Left ventricle myocardium inferior (tissue), 1 donor: Measurements from ENCODE around the gene FCHSD1. TPM values are rescaled to one million over a fixed set of nuclear protein-coding genes. Genes with fewer than 3 reads are reported as not detected.

ENCODE experiments used
- DNase-seq: peaks from one replicate; pipeline ENCODE4 v3.0.0-alpha.2; 2020
- H3K27ac ChIP-seq: fragments of 200-600 bp; replicated peaks from 2 replicates; pipeline ENCODE4 v1.8.0; 2021
- H3K27me3 ChIP-seq: fragments of 200-600 bp; 2 replicates; pipeline ENCODE4 v1.8.0; 2021; ENCODE audit warnings: low read depth
- H3K36me3 ChIP-seq: fragments of 200-600 bp; 2 replicates; pipeline ENCODE4 v1.8.0; 2021
- H3K4me1 ChIP-seq: fragments of 200-600 bp; 2 replicates; pipeline ENCODE4 v1.8.0; 2021
- H3K4me3 ChIP-seq: fragments of 200-600 bp; 2 replicates; pipeline ENCODE4 v1.8.0; 2021; ENCODE audit warnings: mild to moderate bottlenecking, moderate library complexity
- H3K9me3 ChIP-seq: fragments of 200-600 bp; replicated peaks from 2 replicates; pipeline ENCODE4 v1.8.0; 2021
- intact Hi-C: fragments of 100-400 bp; cut with micrococcal nuclease; formaldehyde crosslinking; loops from one replicate; pipeline ENCODE4 v1.11.0; 2022
- total RNA-seq: library from RNA; stranded (reverse); fragmentation: NEBNext Ultra II Directional; extraction: Animal tissue kit (Norgen Biotek cat#: 25700); gene quantifications from one replicate; pipeline ENCODE4 v1.2.1, GENCODE V29; 2021
- TF ChIP-seq, protein P1 (sequence below): fragments of 200-600 bp; IDR thresholded peaks from 2 replicates; pipeline ENCODE4 v1.8.0; 2021; ENCODE audit warnings: antibody characterized with exemption, mild to moderate bottlenecking, borderline replicate concordance
- donor health status: DM: no; HTN: yes; CAD: no; lungs with severe emphysema.

Gene FCHSD1
- total RNA-seq, 1 donor from 2014 or later: 4.7 TPM

DNA sequence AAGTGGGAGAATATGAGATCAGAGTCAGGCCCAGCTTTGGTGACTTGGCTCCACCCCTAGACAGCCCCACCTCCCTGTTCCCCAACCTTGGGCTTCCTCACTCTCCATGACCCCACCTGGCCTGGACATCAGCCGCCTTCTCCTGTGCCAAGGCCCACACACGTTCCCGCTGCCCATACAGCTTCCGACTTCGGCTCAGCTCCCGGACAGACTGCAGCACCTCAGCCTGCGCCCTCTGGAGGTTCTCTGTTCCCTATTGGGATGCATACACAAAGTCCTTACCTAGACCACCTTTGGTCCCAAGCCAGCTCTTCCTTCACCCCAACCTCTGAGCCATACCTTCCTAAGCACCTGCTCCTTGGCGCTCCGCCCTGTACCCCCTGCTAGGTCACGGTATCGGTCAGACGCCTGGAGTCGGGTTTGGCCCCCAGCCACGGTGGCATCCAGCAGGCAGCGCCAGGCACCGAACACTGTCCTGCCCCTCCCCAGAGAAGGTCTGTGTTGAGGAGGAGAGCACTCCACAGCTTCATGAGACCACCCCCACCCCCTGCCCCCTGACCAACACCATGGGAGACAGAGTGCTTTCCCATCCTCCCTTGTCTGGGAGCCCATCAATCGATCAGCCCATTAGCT lies 2.0 kb downstream of the FCHSD1 start:
- Histone ChIP-seq H3K4me1 (peaks cover 16% of the 10 kb centered on the region), H3K27ac (no peak overlapping the region), H3K27me3 (no peaks in the 10 kb centered on the region), H3K9me3 (no peaks in the 10 kb centered on the region), H3K36me3 (no peaks in the 10 kb centered on the region), H3K4me3 (no peak overlapping the region)
- intact Hi-C loops: no loop called here
- DNase-seq: no peak
- TF ChIP-seq, protein P1, sequence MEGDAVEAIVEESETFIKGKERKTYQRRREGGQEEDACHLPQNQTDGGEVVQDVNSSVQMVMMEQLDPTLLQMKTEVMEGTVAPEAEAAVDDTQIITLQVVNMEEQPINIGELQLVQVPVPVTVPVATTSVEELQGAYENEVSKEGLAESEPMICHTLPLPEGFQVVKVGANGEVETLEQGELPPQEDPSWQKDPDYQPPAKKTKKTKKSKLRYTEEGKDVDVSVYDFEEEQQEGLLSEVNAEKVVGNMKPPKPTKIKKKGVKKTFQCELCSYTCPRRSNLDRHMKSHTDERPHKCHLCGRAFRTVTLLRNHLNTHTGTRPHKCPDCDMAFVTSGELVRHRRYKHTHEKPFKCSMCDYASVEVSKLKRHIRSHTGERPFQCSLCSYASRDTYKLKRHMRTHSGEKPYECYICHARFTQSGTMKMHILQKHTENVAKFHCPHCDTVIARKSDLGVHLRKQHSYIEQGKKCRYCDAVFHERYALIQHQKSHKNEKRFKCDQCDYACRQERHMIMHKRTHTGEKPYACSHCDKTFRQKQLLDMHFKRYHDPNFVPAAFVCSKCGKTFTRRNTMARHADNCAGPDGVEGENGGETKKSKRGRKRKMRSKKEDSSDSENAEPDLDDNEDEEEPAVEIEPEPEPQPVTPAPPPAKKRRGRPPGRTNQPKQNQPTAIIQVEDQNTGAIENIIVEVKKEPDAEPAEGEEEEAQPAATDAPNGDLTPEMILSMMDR: no peak

DNA sequence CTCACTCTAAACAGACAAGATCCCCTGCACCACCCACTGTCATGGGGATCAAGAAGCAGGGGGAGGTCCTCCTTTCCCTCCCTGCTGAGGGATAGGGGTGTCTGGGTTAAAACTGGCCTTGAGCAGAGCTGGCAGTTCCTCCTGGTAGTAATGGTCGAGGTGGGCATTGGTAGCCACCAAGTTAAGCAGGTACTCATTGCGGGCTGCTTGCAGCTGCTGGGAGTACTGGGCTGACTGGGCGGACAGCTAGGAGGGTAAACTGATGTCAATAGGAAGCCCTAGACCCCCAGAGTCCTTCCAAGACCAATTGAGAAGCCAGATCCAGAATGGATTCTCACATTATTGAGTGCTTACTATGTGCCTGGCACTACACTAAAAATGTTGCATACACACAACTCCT lies 3.4 kb downstream of the FCHSD1 start:
- intact Hi-C loops: no loop called here
- no peak overlapping the region for H3K4me3 ChIP-seq
- TF ChIP-seq, protein P1: no peak
- no peaks in the 10 kb centered on the region for H3K36me3 ChIP-seq
- H3K27me3 ChIP-seq: no peaks in the 10 kb centered on the region
- no peak overlapping the region for H3K27ac ChIP-seq
- DNase-seq: no peak
- H3K9me3 ChIP-seq: no peaks in the 10 kb centered on the region
- H3K4me1 ChIP-seq: peaks cover 16% of the 10 kb centered on the region

DNA sequence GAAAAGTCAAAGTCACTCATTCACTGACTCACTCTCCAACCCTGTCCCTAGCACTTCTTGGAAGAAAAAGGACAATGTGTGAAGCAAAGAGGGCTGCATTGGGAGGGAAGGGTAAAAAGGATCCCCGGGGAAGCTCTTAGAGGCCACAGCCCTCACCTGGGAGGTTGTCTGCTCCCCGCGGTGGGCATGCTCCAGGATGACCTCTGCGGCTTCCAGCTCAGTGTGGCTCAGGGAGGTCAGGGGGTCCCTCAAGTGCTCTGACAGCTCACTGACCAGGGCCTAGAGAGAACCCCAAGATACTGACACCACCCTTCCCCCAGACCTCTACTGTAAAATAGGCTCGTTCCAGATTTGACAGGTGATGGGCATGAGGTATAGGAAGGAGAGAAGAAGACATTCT lies 4.0 kb downstream of the FCHSD1 start:
- Histone ChIP-seq H3K36me3 (no peaks in the 10 kb centered on the region), H3K27me3 (no peaks in the 10 kb centered on the region), H3K4me3 (no peak overlapping the region), H3K4me1 (peaks cover 16% of the 10 kb centered on the region), H3K27ac (no peak overlapping the region), H3K9me3 (no peaks in the 10 kb centered on the region)
- no peak for DNase-seq
- intact Hi-C loops: no loop called here
- TF ChIP-seq, protein P1: no peak

DNA sequence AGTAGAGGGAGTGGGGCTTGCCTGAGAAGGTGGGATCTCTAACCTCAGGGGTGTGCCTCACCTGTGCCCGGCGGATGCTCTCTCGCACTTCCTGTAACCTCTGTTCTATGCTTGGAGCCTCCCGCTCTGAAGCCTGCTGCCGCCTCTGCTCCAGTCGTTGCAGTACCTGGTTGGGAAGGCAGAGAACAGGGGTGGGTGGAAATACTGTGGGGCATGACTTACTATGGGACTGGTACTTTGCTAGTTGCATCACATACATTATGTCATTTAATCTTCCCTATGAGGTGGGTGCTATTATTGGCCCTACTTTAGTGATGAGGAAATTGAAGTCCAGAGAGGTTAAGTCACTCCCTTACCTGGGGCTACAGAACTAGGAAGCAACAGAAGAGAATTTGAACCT lies 5.2 kb downstream of the FCHSD1 start:
- Histone ChIP-seq H3K27ac (no peak overlapping the region), H3K4me3 (no peak overlapping the region), H3K4me1 (peaks cover 10% of the 10 kb centered on the region), H3K9me3 (no peaks in the 10 kb centered on the region), H3K27me3 (no peaks in the 10 kb centered on the region), H3K36me3 (no peaks in the 10 kb centered on the region)
- intact Hi-C loops: no loop called here
- no peak for DNase-seq
- TF ChIP-seq, protein P1: no peak

GRCh38 chr5:141641634-141642267 lies 9.5 kb downstream of the FCHSD1 start:
- H3K36me3 ChIP-seq: no peaks in the 10 kb centered on the region
- TF ChIP-seq, protein P1: no peak

More at GRCh38 chr5:141641634-141642267, 9.5 kb downstream of the FCHSD1 start:
- Histone ChIP-seq H3K4me1 (peaks cover 15% of the 10 kb centered on the region), H3K9me3 (no peaks in the 10 kb centered on the region), H3K27ac (no peak overlapping the region), H3K27me3 (no peaks in the 10 kb centered on the region), H3K4me3 (no peak overlapping the region)
- DNase-seq: no peak
- intact Hi-C loops: no loop called here
